Activated CD4-positive, alpha-beta T cell treated with anti-CD3 and anti-CD28 coated beads for 36 hours (primary cell): ENCODE measurements around the gene PRKAG2. TPM values are rescaled to one million over a fixed set of nuclear protein-coding genes. Genes with fewer than 3 reads are reported as not detected.

Experiments
- ATAC-seq: fragments of 200-7000 bp; cut with Tn5 transposase; one replicate; pipeline ENCODE4 v1.10.0; 2021; ENCODE audit warnings: mild to moderate bottlenecking, moderate library complexity
- CTCF ChIA-PET: fragments of 350-600 bp; sonication (Branson Sonifier 250); formaldehyde crosslinking; loops from one replicate; lab custom pipeline; 2021; ENCODE audit warnings: antibody characterized with exemption; lab: Charles Lee
- POLR2A ChIA-PET: fragments of 350-600 bp; sonication (Branson Sonifier 250); formaldehyde crosslinking; loops from one replicate; lab custom pipeline; 2021; ENCODE audit warnings: antibody characterized with exemption, inconsistent platforms; lab: Charles Lee
- DNase-seq: peaks from one replicate; pipeline ENCODE4 v3.0.0-alpha.2; 2020
- H3K27ac Mint-ChIP-seq: one replicate; pipeline ENCODE4 v1.8.0; 2021; ENCODE audit warnings: mixed read lengths
- H3K27me3 Mint-ChIP-seq: one replicate; pipeline ENCODE4 v1.8.0; 2021; ENCODE audit warnings: mixed read lengths
- H3K36me3 Mint-ChIP-seq: one replicate; pipeline ENCODE4 v1.8.0; 2021; ENCODE audit warnings: low read depth, mixed read lengths
- H3K4me1 Mint-ChIP-seq: one replicate; pipeline ENCODE4 v1.8.0; 2021; ENCODE audit warnings: mixed read lengths
- H3K4me3 Mint-ChIP-seq: one replicate; pipeline ENCODE4 v1.8.0; 2021; ENCODE audit warnings: mild to moderate bottlenecking, moderate library complexity, mixed read lengths
- H3K9me3 Mint-ChIP-seq: one replicate; pipeline ENCODE4 v1.8.0; 2021; ENCODE audit warnings: low read depth, mixed read lengths
- intact Hi-C, 2 experiments: fragments of 100-400 bp; cut with DNase I in 1 of 2; cut with micrococcal nuclease in 1 of 2; formaldehyde crosslinking; loops; one replicate each; pipeline versions ENCODE4 v1.14.2 to v1.15.1; 2022 to 2024; cut with DNase I, micrococcal nuclease
- total RNA-seq, 2 experiments: library from RNA; stranded (reverse); gene quantifications; one replicate each; pipeline ENCODE4 v1.2.3, GENCODE V29; 2021

PRKAG2 gene
- 10 to 100 TPM; 19.6 to 21.5 TPM for total RNA-seq

DNA sequence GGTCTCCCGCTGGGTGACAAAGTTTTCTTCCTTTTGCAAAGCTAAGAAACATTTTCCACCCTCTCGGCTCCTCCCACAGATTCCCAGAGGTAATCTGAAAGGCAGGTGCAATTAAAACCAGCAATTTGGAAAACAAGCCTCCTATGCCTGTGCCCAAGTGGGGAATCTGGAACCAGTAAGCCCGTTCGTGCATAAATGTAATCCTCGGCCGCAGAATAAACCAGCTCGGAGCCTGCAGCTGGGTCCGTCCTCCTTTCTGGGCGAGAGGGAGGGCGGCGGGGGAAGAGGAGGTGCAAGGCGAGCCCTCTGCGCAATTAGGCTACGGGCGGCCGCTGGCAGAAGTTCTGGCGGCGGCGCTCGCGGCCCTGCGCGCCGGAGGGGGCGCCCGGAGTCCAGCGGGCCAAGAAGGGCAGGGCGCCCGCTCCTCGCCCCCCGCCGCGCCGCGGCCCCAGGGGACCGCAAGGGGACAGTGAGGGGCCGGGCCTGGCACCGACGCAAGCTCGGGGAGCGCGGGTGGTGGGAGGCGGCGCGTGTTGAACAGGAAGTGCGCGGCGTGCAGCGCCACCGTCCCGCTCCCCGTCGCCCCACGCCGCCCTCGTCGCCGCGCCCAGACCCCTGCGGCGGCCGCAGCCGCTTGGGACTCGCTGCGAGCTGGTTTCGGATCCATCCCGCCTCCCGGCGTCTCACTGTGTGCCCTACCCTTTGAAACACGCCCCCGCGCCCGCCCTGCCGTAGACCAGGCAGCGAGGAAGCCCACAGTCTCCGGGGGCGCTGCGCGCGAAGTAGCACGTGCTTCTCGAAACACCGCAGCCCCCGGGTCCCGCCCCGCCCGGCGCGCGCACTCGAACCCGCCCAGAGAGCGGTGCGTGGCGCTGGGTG lies at the start of gene PRKAG2:
Gene PRKAG2 (minus strand): TSS at position 217 of the 879 bp plus-strand sequence. CDS start 495 bp downstream, outside the sequence.
- Mint-ChIP-seq H3K27ac (peak within 1 kb of the TSS; percentile 82), H3K27me3 (no peaks in the 10 kb centered on the region), H3K36me3 (no peaks in the 10 kb centered on the region), H3K4me1 (peaks cover 14% of the 10 kb centered on the region), H3K9me3 (no peaks in the 10 kb centered on the region), H3K4me3 (peak within 1 kb of the TSS; percentile 87)
- peak; percentile 50 for ATAC-seq
- intact Hi-C loops: loop anchor here (1.0 to 10.0 kb wide), 16 partner anchors 26 to 587 kb away; partner anchors contain the start of genes GALNT11 (in 2 of the 2), KMT2C (in 1 of the 2) and NUB1 (in 1 of the 2)
- DNase-seq: peak; percentile 81
- ChIA-PET POLR2A (interaction anchor here (0.6 kb wide), 1 partner anchor 94 kb away, joined by 3 read pairs; no protein-coding TSS in a partner anchor), CTCF (interaction anchor here (0.5 to 1.8 kb wide), 7 partner anchors 30 to 900 kb away, joined by 3 to 8 read pairs (median 3); no protein-coding TSS in a partner anchor)

GRCh38 chr7:151926336-151926712 lies 49.4 kb upstream of the PRKAG2 start:
- intact Hi-C loops: no loop called here
- Mint-ChIP-seq H3K4me3 (no peak overlapping the region), H3K9me3 (no peaks in the 10 kb centered on the region), H3K4me1 (peaks cover 12% of the 10 kb centered on the region), H3K27me3 (peaks cover 4% of the 10 kb centered on the region), H3K36me3 (no peaks in the 10 kb centered on the region), H3K27ac (no peak overlapping the region)
- DNase-seq: no peak
- ChIA-PET POLR2A (no interaction called here), CTCF (no interaction called here)
- ATAC-seq: no peak

GRCh38 chr7:151925446-151926335 lies 48.8 kb upstream of the PRKAG2 start:
- Mint-ChIP-seq H3K4me3 (no peak overlapping the region), H3K4me1 (peaks cover 13% of the 10 kb centered on the region), H3K9me3 (no peaks in the 10 kb centered on the region), H3K27ac (peak overlapping the region; percentile 17), H3K36me3 (no peaks in the 10 kb centered on the region), H3K27me3 (peaks cover 7% of the 10 kb centered on the region)
- intact Hi-C loops: no loop called here
- ChIA-PET POLR2A (no interaction called here), CTCF (no interaction called here)
- DNase-seq (peak; percentile 52), ATAC-seq (peak; percentile 82)

- intact Hi-C loops: no loop called here
Measured at GRCh38 chr7:151924508-151924907, 47.6 kb upstream of the PRKAG2 start.

DNA sequence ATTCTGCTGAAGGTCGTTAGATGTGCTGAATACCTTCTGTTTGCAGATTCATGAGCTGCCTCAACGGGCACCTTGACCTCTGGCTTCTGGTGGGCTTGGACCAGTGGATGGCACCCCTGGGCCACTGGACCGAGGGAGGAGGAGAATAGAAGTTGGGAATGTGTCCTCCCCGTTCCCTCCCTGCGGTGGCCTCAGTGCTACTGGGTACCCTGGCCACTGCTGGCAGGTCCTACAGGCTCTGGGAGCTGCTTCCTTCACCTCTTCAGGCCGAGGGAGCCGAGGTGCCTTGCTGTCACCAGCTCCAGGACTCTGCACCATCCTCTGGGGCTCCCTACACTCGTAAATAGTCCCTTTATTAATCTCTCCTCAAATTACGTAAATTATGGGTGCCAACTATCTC lies 47.1 kb upstream of the PRKAG2 start:
- intact Hi-C loops: no loop called here
- Mint-ChIP-seq H3K4me1 (peaks cover 13% of the 10 kb centered on the region), H3K36me3 (no peaks in the 10 kb centered on the region), H3K9me3 (no peaks in the 10 kb centered on the region), H3K27me3 (peaks cover 8% of the 10 kb centered on the region), H3K27ac (no peak overlapping the region), H3K4me3 (no peak overlapping the region)
- DNase-seq (no peak), ATAC-seq (no peak)
- ChIA-PET POLR2A (no interaction called here), CTCF (no interaction called here)

More at GRCh38 chr7:151924508-151924907, 47.6 kb upstream of the PRKAG2 start:
- ATAC-seq (no peak), DNase-seq (no peak)
- Mint-ChIP-seq H3K27ac (no peak overlapping the region), H3K4me1 (peaks cover 13% of the 10 kb centered on the region), H3K9me3 (no peaks in the 10 kb centered on the region), H3K27me3 (peaks cover 8% of the 10 kb centered on the region), H3K4me3 (no peak overlapping the region), H3K36me3 (no peaks in the 10 kb centered on the region)
- CTCF ChIA-PET: no interaction called here
- POLR2A ChIA-PET: no interaction called here

DNA sequence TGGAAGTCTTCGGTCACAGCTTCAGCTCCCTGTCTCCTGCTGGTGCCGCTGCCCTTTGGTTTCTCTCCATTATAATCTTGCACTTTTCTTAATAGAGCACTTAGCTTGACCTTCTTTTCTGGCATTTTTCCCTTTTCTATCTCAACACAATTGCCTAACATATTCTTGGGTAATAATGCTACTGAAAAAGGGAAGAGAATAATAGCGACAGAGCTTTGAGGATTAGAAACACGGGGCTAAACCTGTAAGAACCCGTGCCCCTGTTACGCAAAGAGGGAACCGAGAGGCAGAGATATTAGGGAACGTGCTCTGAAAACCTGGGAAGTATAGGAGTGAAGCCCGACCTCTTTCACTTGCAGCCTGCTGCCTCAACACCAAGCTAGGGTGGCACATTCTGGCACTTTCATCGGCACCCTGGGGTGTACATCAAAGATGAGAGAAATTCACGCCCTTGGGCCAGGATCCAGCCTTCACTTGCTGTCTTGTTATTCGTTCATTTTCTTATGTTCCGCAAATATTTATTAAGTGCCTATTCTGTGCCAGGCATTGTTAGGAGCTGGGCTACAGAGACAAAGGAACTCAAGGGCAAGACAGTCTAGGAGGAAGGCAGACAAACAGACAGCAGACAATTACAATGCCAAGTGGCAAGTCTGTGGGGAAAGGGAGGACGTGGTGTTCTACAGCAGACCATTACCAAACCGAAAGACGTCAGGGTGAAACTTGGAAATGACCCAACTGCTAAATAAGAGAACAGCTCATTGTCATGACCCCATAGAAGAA lies 46.4 kb upstream of the PRKAG2 start:
- Mint-ChIP-seq H3K36me3 (no peaks in the 10 kb centered on the region), H3K27me3 (peaks cover 8% of the 10 kb centered on the region), H3K27ac (no peak overlapping the region), H3K9me3 (no peaks in the 10 kb centered on the region), H3K4me3 (no peak overlapping the region), H3K4me1 (peaks cover 13% of the 10 kb centered on the region)
- ChIA-PET POLR2A (interaction anchor here (0.6 kb wide), 1 partner anchor 18 kb away, joined by 6 read pairs; no protein-coding TSS in a partner anchor), CTCF (interaction anchor here (0.6 kb wide), 1 partner anchor 164 kb away, joined by 3 read pairs; no protein-coding TSS in a partner anchor)
- DNase-seq (no peak), ATAC-seq (no peak)
- intact Hi-C loops: no loop called here

DNA sequence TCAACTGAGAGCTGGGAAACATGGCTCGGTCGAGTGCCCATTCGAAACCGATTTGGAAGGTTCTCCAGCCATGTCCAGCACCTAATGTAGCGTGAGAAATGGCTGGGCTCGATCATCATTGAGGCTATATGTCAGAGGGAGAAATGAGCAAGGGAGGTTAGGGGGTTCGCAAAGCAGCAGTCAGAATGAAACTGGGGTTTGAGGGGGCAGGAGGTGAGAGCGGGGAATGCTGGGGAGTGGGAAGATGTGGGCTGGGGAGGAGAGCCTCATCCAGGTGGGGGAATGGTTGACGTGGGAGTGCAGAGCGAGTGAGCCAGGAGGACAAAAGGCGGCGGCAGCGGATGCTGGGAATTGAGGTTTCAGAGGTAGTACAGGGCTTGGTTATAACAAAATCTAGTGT lies 44.5 kb upstream of the PRKAG2 start:
- no peak overlapping the region for H3K4me3 Mint-ChIP-seq
- no peak for DNase-seq
- peaks cover 13% of the 10 kb centered on the region for H3K4me1 Mint-ChIP-seq
- no peaks in the 10 kb centered on the region for H3K9me3 Mint-ChIP-seq
- ATAC-seq: no peak
- H3K27ac Mint-ChIP-seq: no peak overlapping the region
- intact Hi-C loops: no loop called here
- no peaks in the 10 kb centered on the region for H3K36me3 Mint-ChIP-seq
- POLR2A ChIA-PET: no interaction called here
- H3K27me3 Mint-ChIP-seq: peaks cover 8% of the 10 kb centered on the region
- CTCF ChIA-PET: interaction anchor here (0.6 to 0.7 kb wide), 2 partner anchors 70 to 430 kb away, joined by 3 to 4 read pairs; no protein-coding TSS in a partner anchor

GRCh38 chr7:151920488-151920887 lies 43.6 kb upstream of the PRKAG2 start:
- POLR2A ChIA-PET: no interaction called here
- no peaks in the 10 kb centered on the region for H3K36me3 Mint-ChIP-seq
- no peak overlapping the region for H3K27ac Mint-ChIP-seq
- DNase-seq (no peak), ATAC-seq (no peak)
- no peak overlapping the region for H3K4me3 Mint-ChIP-seq
- H3K27me3 Mint-ChIP-seq: peaks cover 8% of the 10 kb centered on the region
- H3K4me1 Mint-ChIP-seq: peaks cover 6% of the 10 kb centered on the region
- intact Hi-C loops: no loop called here
- no peaks in the 10 kb centered on the region for H3K9me3 Mint-ChIP-seq
- CTCF ChIA-PET: interaction anchor here (0.6 kb wide), 1 partner anchor 159 kb away, joined by 3 read pairs; no protein-coding TSS in a partner anchor

DNA sequence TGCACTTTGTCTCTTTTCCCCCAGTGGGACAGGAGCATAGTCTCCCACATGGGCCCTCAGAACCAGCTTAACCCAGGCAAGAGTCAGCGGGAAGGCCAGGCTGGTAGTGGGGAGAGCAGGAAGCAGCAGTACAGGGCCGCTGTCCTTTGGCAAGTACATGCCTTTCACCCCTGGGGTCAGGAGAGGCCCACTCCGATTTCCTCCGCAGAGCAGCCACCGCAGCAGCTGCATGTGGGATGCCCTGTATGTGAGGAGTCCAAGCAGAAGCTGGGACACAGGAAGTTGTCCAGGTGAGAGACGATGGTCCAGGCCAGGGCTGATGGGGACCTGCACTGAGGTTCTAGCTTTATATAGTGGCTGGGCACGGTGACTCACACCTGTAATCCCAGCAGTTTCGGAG lies 42.7 kb upstream of the PRKAG2 start:
- Mint-ChIP-seq H3K4me3 (no peak overlapping the region), H3K27ac (no peak overlapping the region), H3K27me3 (peaks cover 8% of the 10 kb centered on the region), H3K4me1 (peaks cover 4% of the 10 kb centered on the region), H3K36me3 (no peaks in the 10 kb centered on the region), H3K9me3 (peaks cover 2% of the 10 kb centered on the region)
- intact Hi-C loops: no loop called here
- POLR2A ChIA-PET: no interaction called here
- CTCF ChIA-PET: no interaction called here
- ATAC-seq (no peak), DNase-seq (no peak)

DNA sequence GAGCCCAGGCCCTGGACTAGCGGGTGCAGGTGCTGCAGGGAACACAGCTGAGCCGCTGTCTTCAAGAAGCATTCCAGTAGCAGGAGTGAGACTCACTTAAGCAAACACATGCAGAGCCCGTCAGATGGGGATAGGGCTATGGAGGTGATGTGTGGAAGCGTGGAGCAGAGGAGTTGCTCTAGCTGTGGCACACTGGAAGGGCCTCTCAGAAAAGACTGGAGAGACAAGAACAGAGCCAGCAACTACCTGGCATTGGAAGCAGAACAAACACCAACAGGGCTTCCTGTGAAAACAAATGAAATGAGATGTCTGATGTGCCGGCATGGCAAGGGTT lies 41.6 kb upstream of the PRKAG2 start:
- ChIA-PET POLR2A (no interaction called here), CTCF (interaction anchor here (0.7 kb wide), 1 partner anchor 157 kb away, joined by 3 read pairs; no protein-coding TSS in a partner anchor)
- H3K27ac Mint-ChIP-seq: no peak overlapping the region
- H3K9me3 Mint-ChIP-seq: peaks cover 8% of the 10 kb centered on the region
- no peaks in the 10 kb centered on the region for H3K36me3 Mint-ChIP-seq
- intact Hi-C loops: no loop called here
- no peak for DNase-seq
- no peak overlapping the region for H3K4me3 Mint-ChIP-seq
- H3K4me1 Mint-ChIP-seq: peaks cover 4% of the 10 kb centered on the region
- no peak for ATAC-seq
- H3K27me3 Mint-ChIP-seq: peaks cover 10% of the 10 kb centered on the region
